ENCODE measurements around the gene FHIT. TPM values are rescaled to one million over a fixed set of nuclear protein-coding genes. Genes with fewer than 3 reads are reported as not detected.

Gene FHIT
- polyA plus RNA-seq, 3 donors = 3.1 to 3.9 (median 3.3) TPM

- WGBS, 3 donors = 78 to 84% (median 82%) methylated on average over 4 of the region's 4 CpGs
Observed at GRCh38 chr3:61141227-61141626, 110.0 kb downstream of the FHIT start.

DNA sequence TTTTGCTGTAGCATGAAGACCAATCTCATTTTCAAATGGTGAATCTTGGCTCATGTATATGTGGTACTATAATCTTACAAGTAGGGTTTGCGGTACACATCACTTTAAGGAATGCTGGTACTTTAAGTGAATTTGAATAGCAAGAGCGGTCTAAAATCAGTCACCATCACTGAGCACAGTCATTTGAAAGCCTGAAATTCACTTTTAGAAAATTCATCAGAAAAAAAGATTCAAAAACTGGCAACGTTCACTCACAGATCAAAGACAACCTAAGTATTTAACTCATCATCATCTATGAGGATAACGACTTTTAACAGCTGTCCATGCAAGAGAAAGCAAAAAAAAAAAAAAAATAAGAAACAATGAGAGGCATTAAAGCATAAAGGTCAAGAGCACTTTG is 111.6 kb downstream of the FHIT start:
- WGBS, 3 donors = 94 to 98% (median 95%) methylated on average over 4 of the region's 4 CpGs
- no peak overlapping the region for H3K27ac ChIP-seq (ENCODE audit: low read depth, low read length)

More at GRCh38 chr3:61141227-61141626, 110.0 kb downstream of the FHIT start:
- no peak overlapping the region for H3K27ac ChIP-seq (ENCODE audit: low read depth, low read length)

GRCh38 chr3:61138401-61138800 is 112.9 kb downstream of the FHIT start:
- no peak overlapping the region for H3K27ac ChIP-seq (ENCODE audit: low read depth, low read length)
- WGBS, 3 donors = 82 to 88% (median 82%) methylated on average over 5 of the region's 5 CpGs

- no peak overlapping the region for H3K27ac ChIP-seq (ENCODE audit: low read depth, low read length)
- 87 to 92% (median 89%) methylated on average over 5 of the region's 5 CpGs for WGBS, 3 donors
Observed at GRCh38 chr3:61136191-61136590, 115.1 kb downstream of the FHIT start.

- 89 to 94% (median 92%) methylated on average over 3 of the region's 3 CpGs for WGBS, 3 donors
- H3K27ac ChIP-seq (ENCODE audit: low read depth, low read length) = no peak overlapping the region
Observed at GRCh38 chr3:61134532-61134931, 116.7 kb downstream of the FHIT start.

DNA sequence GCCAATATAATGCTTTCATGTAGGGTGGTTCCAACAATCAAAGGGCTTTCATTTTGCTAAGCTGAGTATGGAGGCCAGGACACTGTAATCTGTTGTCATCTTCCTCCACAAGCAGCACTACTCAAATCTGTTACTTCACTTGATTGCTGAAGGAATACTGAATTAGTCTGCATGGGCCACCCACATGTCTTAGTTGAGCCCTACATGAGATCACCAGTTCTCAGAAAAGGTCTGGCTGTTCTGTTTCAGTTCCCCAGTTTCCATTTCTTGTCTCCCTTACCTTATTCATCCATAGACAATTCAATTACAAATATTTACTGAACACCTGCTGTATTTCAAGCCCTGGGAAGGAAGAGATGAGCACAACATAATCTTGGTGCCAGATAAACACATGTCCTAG is 119.2 kb downstream of the FHIT start:
- no peak overlapping the region for H3K27ac ChIP-seq (ENCODE audit: low read depth, low read length)

GRCh38 chr3:61118830-61119229 is 132.4 kb downstream of the FHIT start:
- H3K27ac ChIP-seq (ENCODE audit: low read depth, low read length) = no peak overlapping the region
- 83 to 90% (median 85%) methylated on average over 2 of the region's 2 CpGs for WGBS, 3 donors

GRCh38 chr3:61117045-61117898 is 134.0 kb downstream of the FHIT start:
- WGBS, 3 donors = 74 to 82% (median 80%) methylated on average over 7 of the region's 7 CpGs
- no peak overlapping the region for H3K27ac ChIP-seq (ENCODE audit: low read depth, low read length)

GRCh38 chr3:61114316-61114953 is 136.8 kb downstream of the FHIT start:
- H3K27ac ChIP-seq (ENCODE audit: low read depth, low read length) = no peak overlapping the region
- 39 to 80% (median 67%) methylated on average over 4 of the region's 4 CpGs for WGBS, 3 donors

- H3K27ac ChIP-seq (ENCODE audit: low read depth, low read length) = no peak overlapping the region
- 88 to 92% (median 91%) methylated on average over 4 of the region's 4 CpGs for WGBS, 3 donors
Observed at GRCh38 chr3:61111825-61112224, 139.4 kb downstream of the FHIT start.

DNA sequence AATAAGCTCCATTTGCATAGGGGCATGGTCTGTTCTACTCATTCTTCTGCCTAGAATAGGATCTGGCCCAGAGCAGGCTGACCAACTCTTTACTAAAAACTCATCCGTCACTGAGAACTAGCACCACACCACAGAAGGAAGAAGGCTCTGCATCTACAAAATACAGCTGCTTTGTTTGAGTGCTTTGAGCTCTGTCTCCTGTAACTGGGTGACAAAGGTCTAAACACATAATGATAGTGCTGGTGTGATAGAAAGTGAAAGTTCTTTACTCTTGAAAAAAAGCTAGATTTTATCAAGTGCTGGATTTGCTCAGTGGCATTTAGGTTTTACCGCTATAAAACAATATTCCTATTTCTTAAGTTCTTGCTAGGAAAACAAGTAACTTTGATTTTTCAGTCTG is 140.7 kb downstream of the FHIT start:
- 88 to 92% (median 91%) methylated on average over 2 of the region's 2 CpGs for WGBS, 3 donors

DNA sequence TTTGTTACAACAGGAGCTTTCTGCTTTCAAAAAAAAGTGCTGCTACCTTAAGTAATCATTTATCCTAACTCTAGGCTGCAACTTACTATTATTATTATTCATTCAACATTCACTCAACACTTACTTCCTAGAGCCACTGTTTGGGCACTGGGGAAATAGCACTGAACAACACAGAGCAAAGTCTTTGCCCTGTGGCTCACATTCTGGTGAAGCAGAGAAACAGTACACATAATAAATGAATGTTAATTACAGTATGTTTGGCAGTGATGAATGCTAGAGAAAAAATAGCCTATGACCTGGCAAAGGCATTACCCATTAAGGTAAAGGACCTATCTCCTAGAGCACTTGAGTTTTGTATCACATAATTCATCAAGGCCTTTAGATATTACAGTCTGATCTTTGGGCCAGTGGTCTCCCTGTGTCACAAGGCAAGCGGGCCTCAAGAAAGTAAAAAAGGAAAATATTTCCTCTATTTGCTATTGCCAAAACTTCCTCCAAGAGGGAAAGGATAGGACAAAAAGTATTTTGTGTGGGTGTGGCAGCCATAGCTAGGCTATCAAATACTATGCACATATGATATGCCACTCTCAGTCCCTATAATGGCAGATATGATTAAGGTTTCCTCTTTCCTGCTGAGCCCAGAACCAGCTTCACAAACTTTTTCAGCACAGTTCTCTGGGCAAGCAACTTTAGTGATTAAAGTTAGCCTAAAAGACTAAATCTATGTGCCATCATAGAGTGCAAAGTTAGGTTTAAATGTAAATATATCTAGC is 142.8 kb downstream of the FHIT start:
- 0 to 55% (median 2%) methylated on average over 1 of the region's 1 CpG for WGBS, 3 donors
- H3K27ac ChIP-seq (ENCODE audit: low read depth, low read length) = no peak overlapping the region

More for the DNA sequence above, 140.7 kb downstream of the FHIT start:
- no peak overlapping the region for H3K27ac ChIP-seq (ENCODE audit: low read depth, low read length)

- H3K27ac ChIP-seq (ENCODE audit: low read depth, low read length) = no peak overlapping the region
- 86 to 87% (median 86%) methylated on average over 3 of the region's 3 CpGs for WGBS, 3 donors
Observed at GRCh38 chr3:61094608-61095007, 156.6 kb downstream of the FHIT start.

GRCh38 chr3:61093364-61093763 is 157.9 kb downstream of the FHIT start:
- H3K27ac ChIP-seq (ENCODE audit: low read depth, low read length) = no peak overlapping the region
- WGBS, 3 donors = 79 to 88% (median 80%) methylated on average over 2 of the region's 2 CpGs

DNA sequence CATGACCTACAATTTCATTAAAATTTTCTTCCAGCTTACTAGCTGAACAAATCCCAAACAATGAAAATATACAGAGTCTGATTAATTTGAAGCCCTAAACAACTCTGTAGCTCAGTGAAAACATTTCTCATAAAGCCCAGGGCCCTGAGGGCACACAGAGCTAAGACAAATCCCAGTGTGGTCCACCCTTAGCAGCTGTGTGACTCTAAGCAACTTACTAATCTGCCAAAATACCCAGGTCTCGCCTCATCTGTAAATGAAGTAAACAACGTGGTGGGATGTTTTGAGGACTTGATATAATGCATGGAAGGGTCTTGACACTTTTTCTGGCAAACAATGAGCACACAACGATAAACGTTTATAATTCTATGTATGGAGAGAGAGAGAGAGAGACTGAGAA is 158.4 kb downstream of the FHIT start:
- 61 to 72% (median 63%) methylated on average over 4 of the region's 4 CpGs for WGBS, 3 donors
- no peak overlapping the region for H3K27ac ChIP-seq (ENCODE audit: low read depth, low read length)

DNA sequence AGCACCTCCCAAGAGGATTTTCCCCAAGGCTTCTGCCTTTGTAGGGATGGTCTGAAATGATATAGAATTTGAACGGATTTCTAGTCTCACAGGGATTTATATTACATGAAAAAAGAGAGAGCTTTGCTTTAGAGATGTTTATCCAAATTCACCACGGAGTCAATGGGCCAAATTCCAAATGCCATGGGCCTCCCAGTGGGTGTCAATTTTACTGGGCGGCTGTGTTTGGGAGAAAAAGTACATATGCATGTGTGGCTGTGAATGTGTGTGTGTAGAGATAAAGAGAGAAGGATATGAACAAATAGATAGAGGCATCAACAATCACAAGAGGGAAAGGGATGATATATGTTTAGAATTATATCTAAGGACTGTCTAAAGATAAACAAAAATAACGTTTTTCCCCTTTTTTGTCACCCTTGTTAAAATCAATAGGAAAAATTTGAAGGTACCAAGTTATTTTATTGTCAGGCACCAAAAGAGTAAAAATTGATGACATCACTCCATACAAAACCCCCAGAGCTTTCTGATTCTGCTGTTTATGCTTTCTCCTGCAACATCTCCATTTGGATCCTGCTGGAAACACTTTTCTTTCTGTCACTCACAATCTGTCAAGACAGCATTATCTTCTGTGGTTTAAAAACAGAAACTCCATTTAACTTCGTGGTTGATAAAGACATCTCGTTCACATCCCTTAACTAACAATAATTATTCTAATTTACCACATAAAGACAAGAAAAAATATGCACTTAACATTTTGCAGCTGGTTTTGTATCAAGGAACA is 160.7 kb downstream of the FHIT start:
- 58 to 61% (median 59%) methylated on average over 6 of the region's 6 CpGs for WGBS, 3 donors
- no peak overlapping the region for H3K27ac ChIP-seq (ENCODE audit: low read depth, low read length)

DNA sequence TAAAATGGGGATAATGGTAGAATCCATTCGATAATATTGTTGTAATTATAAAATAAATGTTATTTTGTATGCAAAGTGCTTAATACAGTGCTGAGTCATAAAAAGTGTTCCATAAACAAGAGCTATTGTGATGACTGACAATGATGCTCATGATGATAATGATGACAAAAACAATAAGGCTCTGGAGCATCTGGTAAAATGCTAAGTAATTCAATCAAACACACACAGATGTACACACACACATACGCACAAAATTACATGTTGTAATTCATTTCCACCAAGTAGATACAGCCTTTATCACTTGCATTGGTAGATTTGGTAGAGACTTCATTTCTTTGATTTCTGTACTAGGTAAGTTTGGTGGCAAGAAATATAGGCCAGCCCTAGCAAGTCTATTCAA is 163.8 kb downstream of the FHIT start:
- no peak overlapping the region for H3K27ac ChIP-seq (ENCODE audit: low read depth, low read length)
- WGBS, 3 donors = 95 to 98% (median 98%) methylated on average over 2 of the region's 2 CpGs

GRCh38 chr3:61081554-61081953 is 169.7 kb downstream of the FHIT start:
- 85 to 92% (median 89%) methylated on average over 3 of the region's 3 CpGs for WGBS, 3 donors
- H3K27ac ChIP-seq (ENCODE audit: low read depth, low read length) = no peak overlapping the region
